ENCODE data around the gene PPFIA2. TPM values are rescaled to one million over a fixed set of nuclear protein-coding genes. Genes with fewer than 3 reads are reported as not detected.

Gene PPFIA2
- total and polyA plus RNA-seq, 7 donors = 0.04 to 1.2 (median 0.25) TPM

- Histone ChIP-seq H3K27ac (no peak overlapping the region), H3K27me3 (ENCODE audit: insufficient read depth in 3 of 3, low read length in 2 of 3) (no peaks in the 10 kb centered on the region), H3K4me1 (no peaks in the 10 kb centered on the region), H3K36me3 (ENCODE audit: insufficient read depth in 1 of 2, low read depth in 1 of 2) (no peaks in the 10 kb centered on the region), H3K4me3 (no peak overlapping the region), H3K9me3 (no peaks in the 10 kb centered on the region)
- ATAC-seq = no peak
- no peak for TF ChIP-seq CTCF (IDR thresholded peaks at IDR 0.05)
- intact Hi-C loops (cut with DNase I) = no loop called here
- DNase-seq = no peak
- WGBS, 3 donors = 67 to 68% (median 68%) methylated on average over 2 of the region's 2 CpGs
Measured at GRCh38 chr12:81500788-81501187, 258.4 kb downstream of the PPFIA2 start.

- no peak for ATAC-seq
- no peak for TF ChIP-seq CTCF (IDR thresholded peaks at IDR 0.05)
- no peak for DNase-seq
- H3K36me3 ChIP-seq (ENCODE audit: insufficient read depth in 1 of 2, low read depth in 1 of 2) = no peaks in the 10 kb centered on the region
- intact Hi-C loops (cut with DNase I) = no loop called here
- H3K27ac ChIP-seq = no peak overlapping the region
- no peaks in the 10 kb centered on the region for H3K9me3 ChIP-seq
- no peaks in the 10 kb centered on the region for H3K27me3 ChIP-seq (ENCODE audit: insufficient read depth in 3 of 3, low read length in 2 of 3)
- H3K4me3 ChIP-seq = no peak overlapping the region
- H3K4me1 ChIP-seq = no peaks in the 10 kb centered on the region
- WGBS, 3 donors = 59 to 67% (median 61%) methylated on average over 4 of the region's 4 CpGs
Measured at GRCh38 chr12:81499809-81500208, 259.3 kb downstream of the PPFIA2 start.

- intact Hi-C loops (cut with DNase I) = no loop called here
- WGBS, 3 donors = 44 to 60% (median 59%) methylated on average over 2 of the region's 2 CpGs
- TF ChIP-seq CTCF (IDR thresholded peaks at IDR 0.05) = no peak
- Histone ChIP-seq H3K4me3 (no peak overlapping the region), H3K36me3 (ENCODE audit: insufficient read depth in 1 of 2, low read depth in 1 of 2) (no peaks in the 10 kb centered on the region), H3K4me1 (no peaks in the 10 kb centered on the region), H3K27me3 (ENCODE audit: insufficient read depth in 3 of 3, low read length in 2 of 3) (no peaks in the 10 kb centered on the region), H3K27ac (no peak overlapping the region), H3K9me3 (no peaks in the 10 kb centered on the region)
- ATAC-seq (no peak), DNase-seq (no peak)
Measured at GRCh38 chr12:81492131-81492720, 266.9 kb downstream of the PPFIA2 start.

GRCh38 chr12:81472934-81473333, 286.2 kb downstream of the PPFIA2 start:
- no peaks in the 10 kb centered on the region for H3K4me1 ChIP-seq
- no peaks in the 10 kb centered on the region for H3K36me3 ChIP-seq (ENCODE audit: insufficient read depth in 1 of 2, low read depth in 1 of 2)
- ATAC-seq (no peak), DNase-seq (no peak)
- H3K4me3 ChIP-seq = no peak overlapping the region
- intact Hi-C loops (cut with DNase I) = no loop called here
- 87 to 94% (median 90%) methylated on average over 5 of the region's 5 CpGs for WGBS, 3 donors
- H3K9me3 ChIP-seq = no peaks in the 10 kb centered on the region
- no peaks in the 10 kb centered on the region for H3K27me3 ChIP-seq (ENCODE audit: insufficient read depth in 3 of 3, low read length in 2 of 3)
- no peak for TF ChIP-seq CTCF (IDR thresholded peaks at IDR 0.05)
- H3K27ac ChIP-seq = no peak overlapping the region

- no peak for TF ChIP-seq CTCF (IDR thresholded peaks at IDR 0.05)
- no peaks in the 10 kb centered on the region for H3K4me1 ChIP-seq
- H3K4me3 ChIP-seq = no peak overlapping the region
- H3K27ac ChIP-seq = no peak overlapping the region
- intact Hi-C loops (cut with DNase I) = no loop called here
- H3K27me3 ChIP-seq (ENCODE audit: insufficient read depth in 3 of 3, low read length in 2 of 3) = no peaks in the 10 kb centered on the region
- H3K36me3 ChIP-seq (ENCODE audit: insufficient read depth in 1 of 2, low read depth in 1 of 2) = no peaks in the 10 kb centered on the region
- 74 to 81% (median 79%) methylated on average over 1 of the region's 1 CpG for WGBS, 3 donors
- no peaks in the 10 kb centered on the region for H3K9me3 ChIP-seq
- DNase-seq = no peak
- no peak for ATAC-seq
Measured at GRCh38 chr12:81470923-81471322, 288.2 kb downstream of the PPFIA2 start.

All from psoas muscle (tissue), 8 donors.